ENCODE data around the gene CCDC30.

DNA sequence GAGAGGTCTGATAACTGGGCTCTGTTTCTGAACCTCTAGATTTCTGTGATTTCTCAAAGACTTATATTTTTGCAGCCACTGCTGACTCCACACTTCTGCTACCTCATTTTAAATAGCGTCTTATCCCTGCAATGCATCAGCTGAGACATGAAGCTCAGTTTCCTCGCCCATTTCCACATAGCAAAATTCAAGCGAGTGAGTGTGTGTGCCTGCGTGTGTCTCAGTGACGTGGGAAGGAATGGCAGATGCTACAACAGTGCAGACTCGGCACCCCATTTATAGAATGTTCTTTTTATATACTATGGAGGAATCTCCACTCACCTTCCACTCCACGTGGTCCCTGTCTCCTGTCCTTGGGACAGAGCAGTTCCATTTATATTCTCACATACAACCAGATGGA lies 43.0 kb upstream of the CCDC30 start:
- TF ChIP-seq GATA2 (IDR thresholded peaks at IDR 0.05; ENCODE audit: low read depth, low read length) (no peak), GATA3 (IDR thresholded peaks at IDR 0.05; ENCODE audit: low read depth, low read length) (no peak)

Measured in SH-SY5Y (cell line).